Natural killer cell (primary cell): ENCODE data around the gene PLEKHA5. TPM values are rescaled to one million over a fixed set of nuclear protein-coding genes. Genes with fewer than 3 reads are reported as not detected.

ENCODE experiments used
- ATAC-seq, 3 donors: fragments of 150-1000 bp in 2 of 3; fragments of 200-7000 bp in 1 of 3; cut with Tn5 transposase; 1 replicate in 1 of 3; 2 replicates in 2 of 3; pipeline ENCODE4 v1.10.0; 2021; ENCODE audit warnings: mild to moderate bottlenecking in 2 of 3, moderate library complexity in 2 of 3
- DNase-seq, 2 donors: peaks; one replicate each; pipeline versions ENCODE4 v3.0.0 to v3.0.0-alpha.2; 2013 to 2021; ENCODE audit warnings: mixed read lengths in 1 of 2
- H3K27ac ChIP-seq: one replicate; pipeline ENCODE4 v1.5.1; 2013; ENCODE audit warnings: mild to moderate bottlenecking, low read length
- H3K27me3 ChIP-seq: one replicate; pipeline ENCODE4 v1.6.1; 2013; ENCODE audit warnings: low read length; ENCODE audit not compliant: control insufficient read depth, insufficient read depth
- H3K36me3 ChIP-seq: one replicate; pipeline ENCODE4 v1.6.1; 2013; ENCODE audit warnings: low read length; ENCODE audit not compliant: control insufficient read depth, insufficient read depth
- H3K4me1 ChIP-seq: one replicate; pipeline ENCODE4 v1.6.1; 2013; ENCODE audit warnings: low read length; ENCODE audit not compliant: control insufficient read depth, insufficient read depth
- H3K4me3 ChIP-seq: one replicate; pipeline ENCODE4 v1.5.1; 2013; ENCODE audit warnings: low read length
- H3K9me3 ChIP-seq: one replicate; pipeline ENCODE4 v1.6.1; 2013; ENCODE audit warnings: low read length; ENCODE audit not compliant: control insufficient read depth, insufficient read depth
- H3K27ac Mint-ChIP-seq, 2 donors: one replicate each; pipeline ENCODE4 v1.8.0; 2022; ENCODE audit warnings: mild to moderate bottlenecking in 2 of 2, mixed read lengths in 2 of 2, moderate library complexity in 1 of 2
- H3K27me3 Mint-ChIP-seq, 2 donors: one replicate each; pipeline ENCODE4 v1.8.0; 2022; ENCODE audit warnings: low read depth in 2 of 2, mixed read lengths in 2 of 2
- H3K36me3 Mint-ChIP-seq: one replicate; pipeline ENCODE4 v1.8.0; 2022; ENCODE audit warnings: mixed read lengths
- H3K4me1 Mint-ChIP-seq, 2 donors: one replicate each; pipeline ENCODE4 v1.8.0; 2022; ENCODE audit warnings: mixed read lengths in 2 of 2
- H3K4me3 Mint-ChIP-seq: one replicate; pipeline ENCODE4 v1.8.0; 2022; ENCODE audit warnings: mild to moderate bottlenecking, moderate library complexity, mixed read lengths
- H3K9me3 Mint-ChIP-seq, 2 donors: one replicate each; pipeline ENCODE4 v1.8.0; 2022; ENCODE audit warnings: mixed read lengths in 2 of 2
- CTCF ChIP-seq: fragments of 200-600 bp; IDR thresholded peaks from one replicate; pipeline ENCODE4 v1.8.0; 2022; ENCODE audit warnings: antibody characterized with exemption
- WGBS: methylation state at CpG from one replicate; pipeline ENCODE4 v1.1.7; 2013; ENCODE audit warnings: missing lambda C conversion rate; ENCODE audit not compliant: insufficient coverage; 5-methylcytosine and 5-hydroxymethylcytosine counted together
- intact Hi-C: fragments of 100-400 bp; cut with micrococcal nuclease; formaldehyde crosslinking; loops from one replicate; pipeline ENCODE4 v1.14.2; 2022
- total RNA-seq, 4 donors: library from RNA; stranded (reverse); fragments of 120-200 nt in 1 of 4; gene quantifications; one replicate each; pipeline versions ENCODE4 v1.2.3 to v1.2.4, GENCODE V29; 2013 to 2022

Gene PLEKHA5
- total RNA-seq, 3 donors from 2014 or later (not counting 1 experiment from before 2014, with no cell fraction given): 5.2 to 12.1 (median 7.0) TPM

- Histone ChIP-seq H3K4me3 (no peak overlapping the region), H3K4me1 (no peaks in the 10 kb centered on the region), H3K36me3 (no peaks in the 10 kb centered on the region), H3K27me3 (no peaks in the 10 kb centered on the region), H3K9me3 (no peaks in the 10 kb centered on the region), H3K27ac (no peak overlapping the region)
- Mint-ChIP-seq H3K9me3 (no peaks in the 10 kb centered on the region), H3K27me3 (peaks cover 0 to 2% of the 10 kb centered on the region in 2 donors), H3K27ac (no peak overlapping the region), H3K4me3 (no peak overlapping the region), H3K4me1 (no peaks in the 10 kb centered on the region), H3K36me3 (no peaks in the 10 kb centered on the region)
- ATAC-seq (no peak), DNase-seq (no peak)
- TF ChIP-seq CTCF: no peak
- 94% methylated on average over 5 of the region's 6 CpGs for WGBS
- intact Hi-C loops: no loop called here
Measured at GRCh38 chr12:19307451-19307850, 177.9 kb downstream of the PLEKHA5 start.

DNA sequence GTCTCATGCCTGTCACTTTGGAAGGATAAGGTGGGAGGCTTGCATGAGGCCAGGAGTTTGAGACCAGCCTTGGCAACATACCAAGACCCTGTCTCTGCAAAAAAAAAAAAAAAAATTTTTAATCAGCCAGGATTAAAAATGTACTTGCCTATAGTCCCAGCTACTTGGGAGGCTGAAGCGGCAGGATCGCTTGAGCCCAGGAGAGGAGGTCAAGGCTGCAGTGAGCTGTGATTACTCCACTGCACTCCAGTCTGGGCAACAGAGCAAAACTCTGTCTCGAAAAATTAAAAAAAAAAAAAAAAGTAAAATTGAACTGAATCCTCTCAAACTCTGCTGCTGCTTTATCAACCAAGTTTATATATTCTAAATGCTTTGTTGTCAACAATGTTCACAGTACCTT is 181.6 kb downstream of the PLEKHA5 start:
- TF ChIP-seq CTCF: no peak
- no peak for ATAC-seq
- no peaks in the 10 kb centered on the region for H3K4me1 Mint-ChIP-seq

DNA sequence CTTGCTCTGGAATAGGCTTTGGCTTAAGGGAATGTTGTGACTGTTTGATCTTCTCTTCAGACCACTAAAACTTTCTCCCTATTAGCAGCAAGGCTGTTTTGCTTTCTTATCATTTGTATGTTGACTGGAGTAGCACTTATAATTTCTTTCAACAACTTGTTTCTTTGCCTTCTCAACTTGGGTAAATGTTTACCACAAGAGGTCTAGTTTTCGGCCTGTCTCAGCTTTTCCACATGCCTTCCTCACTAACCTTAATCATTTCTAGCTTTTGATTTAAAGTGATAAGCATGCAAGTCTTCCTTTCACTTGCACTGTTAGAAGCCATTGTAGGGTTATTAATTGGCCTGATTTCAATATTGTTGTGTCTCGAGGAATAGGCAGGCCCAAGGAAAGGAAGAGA is 183.1 kb downstream of the PLEKHA5 start:
- H3K27me3 ChIP-seq: no peaks in the 10 kb centered on the region
- no peaks in the 10 kb centered on the region for H3K36me3 Mint-ChIP-seq
- intact Hi-C loops: no loop called here
- ATAC-seq: no peak
- no peak overlapping the region for H3K4me3 ChIP-seq
- 82% methylated on average over 2 of the region's 2 CpGs for WGBS
- no peak for DNase-seq
- no peak overlapping the region for H3K27ac Mint-ChIP-seq
- H3K27me3 Mint-ChIP-seq: no peaks in the 10 kb centered on the region
- no peaks in the 10 kb centered on the region for H3K4me1 ChIP-seq
- H3K4me1 Mint-ChIP-seq: no peaks in the 10 kb centered on the region
- H3K36me3 ChIP-seq: no peaks in the 10 kb centered on the region
- H3K4me3 Mint-ChIP-seq: no peak overlapping the region
- no peak for TF ChIP-seq CTCF
- H3K27ac ChIP-seq: no peak overlapping the region
- no peaks in the 10 kb centered on the region for H3K9me3 ChIP-seq
- no peaks in the 10 kb centered on the region for H3K9me3 Mint-ChIP-seq

More for the DNA sequence above, 181.6 kb downstream of the PLEKHA5 start:
- Mint-ChIP-seq H3K36me3 (no peaks in the 10 kb centered on the region), H3K4me3 (no peak overlapping the region), H3K27me3 (peaks cover 0 to 2% of the 10 kb centered on the region in 2 donors), H3K27ac (no peak overlapping the region), H3K9me3 (no peaks in the 10 kb centered on the region)
- Histone ChIP-seq H3K4me3 (no peak overlapping the region), H3K27me3 (no peaks in the 10 kb centered on the region), H3K27ac (no peak overlapping the region), H3K4me1 (no peaks in the 10 kb centered on the region), H3K9me3 (no peaks in the 10 kb centered on the region), H3K36me3 (no peaks in the 10 kb centered on the region)
- intact Hi-C loops: no loop called here
- no peak for DNase-seq
- 100% methylated on average over 3 of the region's 3 CpGs for WGBS

- Histone ChIP-seq H3K4me3 (no peak overlapping the region), H3K4me1 (no peaks in the 10 kb centered on the region), H3K9me3 (no peaks in the 10 kb centered on the region), H3K27ac (no peak overlapping the region), H3K27me3 (no peaks in the 10 kb centered on the region), H3K36me3 (no peaks in the 10 kb centered on the region)
- no peak for TF ChIP-seq CTCF
- WGBS: no CpG with 5 or more reads among the region's 2 CpGs
- H3K27ac Mint-ChIP-seq: no peak overlapping the region
- no peaks in the 10 kb centered on the region for H3K9me3 Mint-ChIP-seq
- no peak for DNase-seq
- no peaks in the 10 kb centered on the region for H3K4me1 Mint-ChIP-seq
- ATAC-seq: no peak
- intact Hi-C loops: no loop called here
- no peaks in the 10 kb centered on the region for H3K27me3 Mint-ChIP-seq
- no peaks in the 10 kb centered on the region for H3K36me3 Mint-ChIP-seq
- no peak overlapping the region for H3K4me3 Mint-ChIP-seq
Measured at GRCh38 chr12:19316425-19316824, 186.9 kb downstream of the PLEKHA5 start.
